Measurements from ENCODE around the gene TUBGCP2. TPM values are rescaled to one million over a fixed set of nuclear protein-coding genes. Genes with fewer than 3 reads are reported as not detected.

TUBGCP2 gene
- total RNA-seq, 1 experiment from 2014 or later = 93.7 TPM

DNA sequence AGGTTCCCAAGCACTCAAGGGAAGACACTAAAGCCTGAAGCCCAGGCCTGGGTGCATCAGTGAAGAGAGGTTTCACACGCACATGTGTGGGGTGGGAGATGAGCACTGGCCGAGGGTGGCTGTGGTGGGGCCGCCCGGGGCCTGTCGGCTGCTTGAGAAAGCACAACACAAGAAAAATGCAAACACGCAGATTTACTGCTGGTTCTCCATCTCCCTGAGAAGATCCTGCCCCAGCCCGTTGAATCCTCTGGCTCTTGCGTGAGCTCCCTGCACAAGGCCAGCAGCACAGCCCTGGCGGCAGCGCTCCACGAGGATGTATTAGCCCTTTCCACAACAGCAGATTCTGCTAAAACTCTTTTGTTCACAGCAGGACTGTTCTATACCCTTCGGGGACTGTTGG, 6.2 kb upstream of the TUBGCP2 start:
- H3K4me3 ChIP-seq (ENCODE audit: low read depth in 2 of 2, low read length in 2 of 2) = no peak overlapping the region
- H3K4me1 ChIP-seq (ENCODE audit: control insufficient read depth, insufficient read depth, low read length) = no peaks in the 10 kb centered on the region
- TF ChIP-seq, protein P1, sequence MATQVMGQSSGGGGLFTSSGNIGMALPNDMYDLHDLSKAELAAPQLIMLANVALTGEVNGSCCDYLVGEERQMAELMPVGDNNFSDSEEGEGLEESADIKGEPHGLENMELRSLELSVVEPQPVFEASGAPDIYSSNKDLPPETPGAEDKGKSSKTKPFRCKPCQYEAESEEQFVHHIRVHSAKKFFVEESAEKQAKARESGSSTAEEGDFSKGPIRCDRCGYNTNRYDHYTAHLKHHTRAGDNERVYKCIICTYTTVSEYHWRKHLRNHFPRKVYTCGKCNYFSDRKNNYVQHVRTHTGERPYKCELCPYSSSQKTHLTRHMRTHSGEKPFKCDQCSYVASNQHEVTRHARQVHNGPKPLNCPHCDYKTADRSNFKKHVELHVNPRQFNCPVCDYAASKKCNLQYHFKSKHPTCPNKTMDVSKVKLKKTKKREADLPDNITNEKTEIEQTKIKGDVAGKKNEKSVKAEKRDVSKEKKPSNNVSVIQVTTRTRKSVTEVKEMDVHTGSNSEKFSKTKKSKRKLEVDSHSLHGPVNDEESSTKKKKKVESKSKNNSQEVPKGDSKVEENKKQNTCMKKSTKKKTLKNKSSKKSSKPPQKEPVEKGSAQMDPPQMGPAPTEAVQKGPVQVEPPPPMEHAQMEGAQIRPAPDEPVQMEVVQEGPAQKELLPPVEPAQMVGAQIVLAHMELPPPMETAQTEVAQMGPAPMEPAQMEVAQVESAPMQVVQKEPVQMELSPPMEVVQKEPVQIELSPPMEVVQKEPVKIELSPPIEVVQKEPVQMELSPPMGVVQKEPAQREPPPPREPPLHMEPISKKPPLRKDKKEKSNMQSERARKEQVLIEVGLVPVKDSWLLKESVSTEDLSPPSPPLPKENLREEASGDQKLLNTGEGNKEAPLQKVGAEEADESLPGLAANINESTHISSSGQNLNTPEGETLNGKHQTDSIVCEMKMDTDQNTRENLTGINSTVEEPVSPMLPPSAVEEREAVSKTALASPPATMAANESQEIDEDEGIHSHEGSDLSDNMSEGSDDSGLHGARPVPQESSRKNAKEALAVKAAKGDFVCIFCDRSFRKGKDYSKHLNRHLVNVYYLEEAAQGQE (IDR thresholded peaks at IDR 0.05; ENCODE audit: insufficient read depth in 1 of 2, low read depth in 2 of 2, low read length in 1 of 2) = no peak
- no peak for TF ChIP-seq TCF7L2 (IDR thresholded peaks at IDR 0.05; ENCODE audit: low read depth, low read length)
- TF ChIP-seq, protein P2, sequence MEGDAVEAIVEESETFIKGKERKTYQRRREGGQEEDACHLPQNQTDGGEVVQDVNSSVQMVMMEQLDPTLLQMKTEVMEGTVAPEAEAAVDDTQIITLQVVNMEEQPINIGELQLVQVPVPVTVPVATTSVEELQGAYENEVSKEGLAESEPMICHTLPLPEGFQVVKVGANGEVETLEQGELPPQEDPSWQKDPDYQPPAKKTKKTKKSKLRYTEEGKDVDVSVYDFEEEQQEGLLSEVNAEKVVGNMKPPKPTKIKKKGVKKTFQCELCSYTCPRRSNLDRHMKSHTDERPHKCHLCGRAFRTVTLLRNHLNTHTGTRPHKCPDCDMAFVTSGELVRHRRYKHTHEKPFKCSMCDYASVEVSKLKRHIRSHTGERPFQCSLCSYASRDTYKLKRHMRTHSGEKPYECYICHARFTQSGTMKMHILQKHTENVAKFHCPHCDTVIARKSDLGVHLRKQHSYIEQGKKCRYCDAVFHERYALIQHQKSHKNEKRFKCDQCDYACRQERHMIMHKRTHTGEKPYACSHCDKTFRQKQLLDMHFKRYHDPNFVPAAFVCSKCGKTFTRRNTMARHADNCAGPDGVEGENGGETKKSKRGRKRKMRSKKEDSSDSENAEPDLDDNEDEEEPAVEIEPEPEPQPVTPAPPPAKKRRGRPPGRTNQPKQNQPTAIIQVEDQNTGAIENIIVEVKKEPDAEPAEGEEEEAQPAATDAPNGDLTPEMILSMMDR (IDR thresholded peaks at IDR 0.05) = no peak
- TF ChIP-seq SIN3A (IDR thresholded peaks at IDR 0.05; ENCODE audit: borderline replicate concordance, insufficient read depth, low read depth, low read length) = no peak
- no peaks in the 10 kb centered on the region for H3K9me3 ChIP-seq (ENCODE audit: control insufficient read depth, insufficient read depth, low read depth, low read length)
- ATAC-seq (no peak), DNase-seq (ENCODE audit: low read depth, low spot score) (no peak)
- ChIA-PET CTCF (no interaction called here), POLR2A (no interaction called here)
- no TSS peak for BruUV-seq (replicated peaks)
- no peak overlapping the region for H3K27ac ChIP-seq (ENCODE audit: low read length)
- in situ Hi-C loops (cut with HindIII; ENCODE audit: low pct_unique_long_range_greater_than_20kb, low sequenced_read_pairs) (no loop called here), intact Hi-C loops (cut with micrococcal nuclease; ENCODE audit: unreplicated experiment) (no loop called here)
- H3K27me3 ChIP-seq (ENCODE audit: control insufficient read depth, insufficient read depth, low read length) = no peaks in the 10 kb centered on the region
- no peaks in the 10 kb centered on the region for H3K36me3 ChIP-seq (ENCODE audit: control insufficient read depth, insufficient read depth, low read length)

DNA sequence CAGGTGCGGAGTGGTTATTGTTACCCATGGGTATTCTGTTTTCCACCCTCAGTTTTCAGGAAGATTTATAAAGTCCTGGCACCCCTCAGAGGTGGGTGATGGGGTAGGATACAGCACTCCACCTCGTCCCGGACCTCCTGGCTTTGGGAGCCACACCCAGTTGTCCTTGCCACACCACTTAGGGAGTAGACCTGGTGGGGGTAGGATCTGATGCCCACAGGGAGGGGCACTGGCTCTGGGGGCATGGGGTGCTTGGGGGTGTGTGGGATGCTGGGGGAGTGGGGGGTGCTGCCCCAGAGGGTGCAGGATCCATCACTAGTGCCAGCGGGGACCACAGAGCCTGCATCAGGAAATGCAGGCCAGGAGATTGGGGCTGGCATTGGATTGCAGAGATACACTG, 4.5 kb upstream of the TUBGCP2 start:
- in situ Hi-C loops (cut with HindIII; ENCODE audit: low pct_unique_long_range_greater_than_20kb, low sequenced_read_pairs) (no loop called here), intact Hi-C loops (cut with micrococcal nuclease; ENCODE audit: unreplicated experiment) (no loop called here)
- Histone ChIP-seq H3K9me3 (ENCODE audit: control insufficient read depth, insufficient read depth, low read depth, low read length) (no peaks in the 10 kb centered on the region), H3K4me1 (ENCODE audit: control insufficient read depth, insufficient read depth, low read length) (peaks cover 4% of the 10 kb centered on the region; the same call in 1 of the 2 replicates), H3K4me3 (ENCODE audit: low read depth in 2 of 2, low read length in 2 of 2) (no peak overlapping the region), H3K27ac (ENCODE audit: low read length) (no peak overlapping the region), H3K27me3 (ENCODE audit: control insufficient read depth, insufficient read depth, low read length) (no peaks in the 10 kb centered on the region), H3K36me3 (ENCODE audit: control insufficient read depth, insufficient read depth, low read length) (peaks cover 1% of the 10 kb centered on the region; the same call in 1 of the 2 replicates)
- no TSS peak for BruUV-seq (replicated peaks)
- TF ChIP-seq, protein P2 (IDR thresholded peaks at IDR 0.05) = no peak
- TF ChIP-seq, protein P1 (IDR thresholded peaks at IDR 0.05; ENCODE audit: insufficient read depth in 1 of 2, low read depth in 2 of 2, low read length in 1 of 2) = no peak
- TF ChIP-seq TCF7L2 (IDR thresholded peaks at IDR 0.05; ENCODE audit: low read depth, low read length) = no peak
- TF ChIP-seq SIN3A (IDR thresholded peaks at IDR 0.05; ENCODE audit: borderline replicate concordance, insufficient read depth, low read depth, low read length) = no peak
- no peak for TF ChIP-seq POLR2AphosphoS5 (IDR thresholded peaks at IDR 0.05; ENCODE audit: low read depth, low read length)
- no peak for ATAC-seq
- ChIA-PET POLR2A (no interaction called here), CTCF (no interaction called here)
- DNase-seq (ENCODE audit: low read depth, low spot score) = no peak
